Measurements from ENCODE around the gene KRTAP5-11. TPM values are rescaled to one million over a fixed set of nuclear protein-coding genes. Genes with fewer than 3 reads are reported as not detected.

The KRTAP5-11 gene
- total RNA-seq, 1 donor from 2014 or later, result not detected

Other genes starting within 250 kb of the KRTAP5-11 start
- gene DHCR7, start 134.5 kb downstream of the KRTAP5-11 start, total RNA-seq, result 129 and 136 TPM in 2 replicates
- gene NADSYN1, start 129.7 kb downstream of the KRTAP5-11 start, total RNA-seq, result 114 and 117 TPM in 2 replicates
- gene KRTAP5-7, start 55.6 kb downstream of the KRTAP5-11 start, total RNA-seq, result 0.21 TPM in 1 of 2 replicates, not detected in the other
- not detected in 2 replicates for gene KRTAP5-8, start 44.9 kb downstream of the KRTAP5-11 start, total RNA-seq
- gene KRTAP5-9, start 34.5 kb downstream of the KRTAP5-11 start, total RNA-seq, result not detected in 2 replicates
- gene KRTAP5-10, start 17.3 kb downstream of the KRTAP5-11 start, total RNA-seq, result not detected in 2 replicates

Measured in activated T-helper 2 cell treated with anti-CD3 and anti-CD28 coated beads, Interferon-gamma antibody, Interleukin-2, Interleukin-4, amounts not matched to agents 10 μg/mL and 5 μg/mL and 100 μg/mL, durations not matched to agents 14 hours and 24 hours and 36 hours (primary cell).